OCI-LY1 (cell line): ENCODE data around the gene RNF38.

Experiments
- H2AFZ ChIP-seq: fragments of 200-600 bp; sonication (generic), shearing (Covaris generic); 2 replicates; pipeline ENCODE4 v1.6.0; 2014; ENCODE audit warnings: antibody characterized with exemption, mild to moderate bottlenecking, low read length
- H3F3A ChIP-seq: fragments of 200-600 bp; sonication (generic), shearing (Covaris generic); 2 replicates; pipeline ENCODE4 v1.6.0; 2014; ENCODE audit warnings: mild to moderate bottlenecking, antibody characterized with exemption, low read length, moderate library complexity; ENCODE audit not compliant: insufficient read depth
- H3K27ac ChIP-seq: fragments of 200-600 bp; sonication (generic); 2 replicates; pipeline ENCODE4 v1.5.1; 2014; ENCODE audit warnings: low read length, mixed run types, mild to moderate bottlenecking, low read depth; ENCODE audit not compliant: poor library complexity, severe bottlenecking
- H3K27me3 ChIP-seq: fragments of 200-600 bp; sonication (generic); 2 replicates; pipeline ENCODE4 v1.6.0; 2014; ENCODE audit warnings: antibody characterized with exemption, mild to moderate bottlenecking, low read length, moderate library complexity; ENCODE audit not compliant: insufficient read depth
- H3K36me3 ChIP-seq: fragments of 200-600 bp; sonication (generic); 2 replicates; pipeline ENCODE4 v1.6.1; 2014; ENCODE audit warnings: mild to moderate bottlenecking, antibody characterized with exemption, low read length, moderate library complexity, mixed read lengths; ENCODE audit not compliant: insufficient read depth
- H3K4me1 ChIP-seq: fragments of 200-600 bp; sonication (generic); 2 replicates; pipeline ENCODE4 v1.5.1; 2014; ENCODE audit warnings: mild to moderate bottlenecking, low read length, moderate library complexity; ENCODE audit not compliant: insufficient read depth, severe bottlenecking
- H3K4me2 ChIP-seq: fragments of 200-600 bp; sonication (generic), shearing (Covaris generic); 2 replicates; pipeline ENCODE4 v1.6.1; 2014; ENCODE audit warnings: low read length
- H3K4me3 ChIP-seq: fragments of 200-600 bp; sonication (generic); 2 replicates; pipeline ENCODE4 v1.5.1; 2014; ENCODE audit warnings: low read length, low read depth, mild to moderate bottlenecking, mixed read lengths; ENCODE audit not compliant: poor library complexity, severe bottlenecking
- H3K79me2 ChIP-seq: fragments of 200-600 bp; shearing (Covaris generic); 2 replicates; pipeline ENCODE4 v1.6.1; 2016; ENCODE audit warnings: mixed run types, low read length, mixed read lengths; ENCODE audit not compliant: insufficient read depth
- H3K9ac ChIP-seq: fragments of 200-600 bp; sonication (generic), shearing (Covaris generic); 2 replicates; pipeline ENCODE4 v1.6.1; 2014; ENCODE audit warnings: mild to moderate bottlenecking, low read length, mixed read lengths
- H3K9me2 ChIP-seq: fragments of 200-600 bp; sonication (generic), shearing (Covaris generic); 2 replicates; pipeline ENCODE4 v1.6.1; 2014; ENCODE audit warnings: low read depth, mild to moderate bottlenecking, low read length, mixed read lengths
- H3K9me3 ChIP-seq: fragments of 200-600 bp; shearing (Covaris generic); 2 replicates; pipeline ENCODE4 v1.6.1; 2014; ENCODE audit warnings: low read length, mixed read lengths
- H4K20me1 ChIP-seq: fragments of 200-600 bp; sonication (generic), shearing (Covaris generic); 2 replicates; pipeline ENCODE4 v1.6.0; 2016; ENCODE audit warnings: mild to moderate bottlenecking, low read length; ENCODE audit not compliant: insufficient read depth
- CTCF ChIP-seq: fragments of 200-600 bp; sonication (generic), shearing (Covaris generic); IDR thresholded peaks from 2 replicates; pipeline ENCODE4 v1.5.1; 2017; ENCODE audit warnings: mild to moderate bottlenecking, antibody characterized with exemption, low read length, moderate library complexity, mixed read lengths
- EZH2 ChIP-seq: fragments of 200-600 bp; sonication (generic), shearing (Covaris generic); IDR thresholded peaks from 2 replicates; pipeline ENCODE4 v1.8.0; 2017; ENCODE audit warnings: borderline replicate concordance, mixed run types, mild to moderate bottlenecking, antibody characterized with exemption, low read length, moderate library complexity, mixed read lengths

RNF38 gene

GRCh38 chr9:36288070-36288469 is 112.0 kb downstream of the RNF38 start:
- Histone ChIP-seq H3K36me3 (no peaks in the 10 kb centered on the region), H3K9me3 (no peaks in the 10 kb centered on the region), H3K4me2 (no peak overlapping the region), H2AFZ (no peak overlapping the region), H3K4me3 (no peak overlapping the region), H3K27me3 (no peaks in the 10 kb centered on the region; the same call in 1 of the 2 replicates), H3K27ac (no peak overlapping the region), H3K4me1 (no peaks in the 10 kb centered on the region), H3F3A (no peaks in the 10 kb centered on the region), H3K9me2 (no peaks in the 10 kb centered on the region), H3K79me2 (no peaks in the 10 kb centered on the region), H4K20me1 (no peaks in the 10 kb centered on the region), H3K9ac (no peak overlapping the region)
- TF ChIP-seq EZH2 = no peak
- no peak for TF ChIP-seq CTCF
